CD4-positive, CD25-positive, alpha-beta regulatory T cell (primary cell): Measurements from ENCODE around the gene ZRANB1. TPM values are rescaled to one million over a fixed set of nuclear protein-coding genes. Genes with fewer than 3 reads are reported as not detected.

Experiments
- ATAC-seq, 2 donors: fragments of 150-1000 bp; cut with Tn5 transposase; one replicate each; pipeline ENCODE4 v1.10.0; 2021; ENCODE audit warnings: low read depth in 2 of 2, moderate number of reproducible peaks in 2 of 2, moderate library complexity in 1 of 2
- DNase-seq, 3 donors: peaks; one replicate each; pipeline versions ENCODE4 v3.0.0 to v3.0.0-alpha.2; 2012 to 2022; ENCODE audit warnings: mixed read lengths in 1 of 3
- H3K27ac ChIP-seq: one replicate; pipeline ENCODE4 v1.7.0; 2013; ENCODE audit warnings: mild to moderate bottlenecking, low read length; ENCODE audit not compliant: insufficient read depth, poor library complexity, severe bottlenecking
- H3K27me3 ChIP-seq: one replicate; pipeline ENCODE4 v1.7.0; 2013; ENCODE audit warnings: low read length; ENCODE audit not compliant: control insufficient read depth, insufficient read depth
- H3K36me3 ChIP-seq: one replicate; pipeline ENCODE4 v1.7.0; 2013; ENCODE audit warnings: mild to moderate bottlenecking, low read length, moderate library complexity; ENCODE audit not compliant: control insufficient read depth, insufficient read depth
- H3K4me1 ChIP-seq: 2 replicates; pipeline ENCODE4 v1.7.0; 2013; ENCODE audit warnings: mild to moderate bottlenecking, low read length; ENCODE audit not compliant: insufficient read depth, control insufficient read depth, poor library complexity, severe bottlenecking
- H3K4me3 ChIP-seq: one replicate; pipeline ENCODE4 v1.7.0; 2013; ENCODE audit warnings: low read depth, mild to moderate bottlenecking, low read length, moderate library complexity
- H3K9me3 ChIP-seq, 2 experiments: 1 replicate in 1 of 2; 2 replicates in 1 of 2; pipeline ENCODE4 v1.7.0; 2013; ENCODE audit warnings: low read length in 2 of 2, mild to moderate bottlenecking in 1 of 2, moderate library complexity in 1 of 2; ENCODE audit not compliant: control insufficient read depth in 2 of 2
- H3K27ac Mint-ChIP-seq, 3 donors: one replicate each; pipeline ENCODE4 v1.8.0; 2020 to 2022; ENCODE audit warnings: mild to moderate bottlenecking in 3 of 3, mixed read lengths in 3 of 3, moderate library complexity in 2 of 3
- H3K27me3 Mint-ChIP-seq: one replicate; pipeline ENCODE4 v1.8.0; 2022; ENCODE audit warnings: mild to moderate bottlenecking, mixed read lengths
- H3K36me3 Mint-ChIP-seq: one replicate; pipeline ENCODE4 v1.8.0; 2020; ENCODE audit warnings: mixed read lengths
- H3K4me1 Mint-ChIP-seq, 4 donors: one replicate each; pipeline ENCODE4 v1.8.0; 2020 to 2022; ENCODE audit warnings: mixed read lengths in 4 of 4, mild to moderate bottlenecking in 1 of 4
- H3K4me3 Mint-ChIP-seq, 4 donors: one replicate each; pipeline ENCODE4 v1.8.0; 2020 to 2022; ENCODE audit warnings: mild to moderate bottlenecking in 4 of 4, mixed read lengths in 4 of 4, moderate library complexity in 3 of 4
- H3K9me3 Mint-ChIP-seq, 7 donors: one replicate each; pipeline ENCODE4 v1.8.0; 2020 to 2022; ENCODE audit warnings: mixed read lengths in 7 of 7, mild to moderate bottlenecking in 3 of 7, moderate library complexity in 2 of 7
- polyA plus RNA-seq, 4 donors: library from polyadenylated mRNA; unstranded; fragments of 300-500 nt; fragmentation: Illumina TruSeq; gene quantifications; one replicate each; pipeline ENCODE4 v1.2.3, GENCODE V29; 2021
- total RNA-seq: library from RNA; stranded (reverse); gene quantifications from one replicate; pipeline ENCODE4 v1.2.3, GENCODE V29; 2022

ZRANB1 gene
- total and polyA plus RNA-seq, 5 donors from 2014 or later = 6.6 to 27.8 (median 6.9) TPM

DNA sequence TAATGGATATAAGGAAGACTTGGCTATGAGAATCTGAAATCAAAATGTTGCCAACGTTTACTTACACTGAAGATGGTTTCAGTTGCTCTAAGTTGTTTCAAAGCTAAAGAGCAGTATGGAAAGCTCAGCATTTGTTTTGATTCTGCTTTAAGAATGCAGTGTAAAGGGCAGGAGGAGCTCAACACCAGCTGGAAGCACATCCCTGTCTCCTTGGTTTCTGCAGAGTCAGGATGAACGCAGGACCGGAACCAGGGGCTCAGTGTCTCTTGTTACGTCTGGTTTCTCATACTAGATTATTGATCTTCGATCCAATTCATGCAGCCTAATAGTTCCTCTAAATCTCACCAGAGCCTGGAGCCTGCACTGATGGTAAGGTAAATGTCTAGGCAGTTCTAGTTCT is 24.1 kb downstream of the ZRANB1 start:
- Mint-ChIP-seq H3K4me3 (no peak overlapping the region), H3K27me3 (no peaks in the 10 kb centered on the region), H3K4me1 (peaks cover 22 to 52% (median 35%) of the 10 kb centered on the region in 4 donors), H3K27ac (no peak overlapping the region), H3K36me3 (peaks cover 31% of the 10 kb centered on the region), H3K9me3 (peaks cover 0 to 1% (median 0%) of the 10 kb centered on the region in 7 donors)
- Histone ChIP-seq H3K36me3 (peaks cover 42% of the 10 kb centered on the region), H3K27ac (no peak overlapping the region), H3K4me1 (peaks cover 6% of the 10 kb centered on the region), H3K27me3 (no peaks in the 10 kb centered on the region), H3K4me3 (no peak overlapping the region), H3K9me3 (no peaks in the 10 kb centered on the region)
- DNase-seq (no peak), ATAC-seq (no peak)

DNA sequence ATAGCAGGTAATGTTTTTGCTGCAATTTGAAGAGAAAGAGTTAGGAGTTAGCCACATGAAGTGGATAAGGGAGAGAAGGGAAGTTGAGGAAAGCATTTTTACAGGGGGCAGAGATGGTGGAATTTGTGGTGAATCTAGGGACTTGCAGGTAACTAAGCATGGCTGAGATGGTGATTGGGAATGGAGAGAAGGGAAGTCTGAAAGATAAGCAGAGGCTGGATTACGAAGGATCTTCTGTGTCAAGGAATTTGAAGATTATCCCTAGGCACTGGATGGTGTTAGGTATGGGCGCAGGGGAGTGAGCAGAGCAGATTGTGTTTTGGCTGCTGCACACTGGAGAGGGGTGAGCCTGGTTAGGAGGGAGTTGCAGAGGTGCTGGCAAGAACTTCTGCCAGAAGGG is 25.3 kb downstream of the ZRANB1 start:
- H3K4me1 Mint-ChIP-seq = peaks cover 17 to 54% (median 34%) of the 10 kb centered on the region in 4 donors
- H3K9me3 Mint-ChIP-seq = peaks cover 0 to 1% (median 0%) of the 10 kb centered on the region in 7 donors
- no peak overlapping the region for H3K27ac ChIP-seq
- peaks cover 6% of the 10 kb centered on the region for H3K4me1 ChIP-seq
- H3K27me3 ChIP-seq = no peaks in the 10 kb centered on the region
- ATAC-seq (no peak), DNase-seq (no peak)
- H3K27ac Mint-ChIP-seq = peak overlapping the region in 2 of 3 donors; percentile 20 to 61
- no peaks in the 10 kb centered on the region for H3K9me3 ChIP-seq
- H3K36me3 ChIP-seq = peaks cover 41% of the 10 kb centered on the region
- no peak overlapping the region for H3K4me3 Mint-ChIP-seq
- H3K27me3 Mint-ChIP-seq = no peaks in the 10 kb centered on the region
- peaks cover 31% of the 10 kb centered on the region for H3K36me3 Mint-ChIP-seq
- H3K4me3 ChIP-seq = no peak overlapping the region

DNA sequence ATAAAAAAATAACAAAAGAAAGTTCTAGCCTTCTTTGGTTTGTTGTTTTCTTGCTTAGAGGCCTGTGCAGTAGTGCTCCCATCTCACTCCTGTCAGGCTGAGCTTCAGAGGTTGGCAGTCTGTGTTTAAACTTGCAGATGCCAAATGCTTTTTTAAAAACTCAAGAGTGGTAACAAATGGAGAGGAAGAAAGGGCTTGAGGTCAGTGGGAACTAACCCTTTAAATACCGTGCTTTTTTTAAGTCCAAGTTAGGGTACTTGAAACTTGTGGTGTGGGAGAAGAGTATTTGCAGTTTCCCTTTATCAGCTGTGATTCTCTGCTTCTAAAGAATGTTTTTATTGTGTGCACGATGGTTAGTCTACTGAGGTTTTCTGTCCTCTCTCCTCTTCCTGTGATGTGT is 29.4 kb downstream of the ZRANB1 start:
- DNase-seq (no peak), ATAC-seq (no peak)
- H3K4me1 ChIP-seq = peaks cover 6% of the 10 kb centered on the region
- no peak overlapping the region for H3K4me3 ChIP-seq
- Mint-ChIP-seq H3K36me3 (peaks cover 36% of the 10 kb centered on the region), H3K27me3 (no peaks in the 10 kb centered on the region), H3K27ac (peak overlapping the region in 1 of 3 donors; percentile 54), H3K4me3 (no peak overlapping the region), H3K9me3 (peaks cover 0 to 1% (median 0%) of the 10 kb centered on the region in 7 donors), H3K4me1 (peaks cover 20 to 47% (median 30%) of the 10 kb centered on the region in 4 donors)
- H3K36me3 ChIP-seq = peaks cover 63% of the 10 kb centered on the region
- H3K27me3 ChIP-seq = no peaks in the 10 kb centered on the region
- H3K27ac ChIP-seq = no peak overlapping the region
- H3K9me3 ChIP-seq = no peaks in the 10 kb centered on the region

- Mint-ChIP-seq H3K4me3 (no peak overlapping the region), H3K4me1 (peaks cover 14 to 48% (median 22%) of the 10 kb centered on the region in 4 donors), H3K9me3 (no peaks in the 10 kb centered on the region), H3K27ac (peak overlapping the region; percentile 47 to 66 (median 59)), H3K27me3 (no peaks in the 10 kb centered on the region), H3K36me3 (peaks cover 30% of the 10 kb centered on the region)
- ATAC-seq (no peak), DNase-seq (no peak)
- Histone ChIP-seq H3K4me3 (no peak overlapping the region), H3K27ac (no peak overlapping the region), H3K36me3 (peaks cover 59% of the 10 kb centered on the region), H3K9me3 (no peaks in the 10 kb centered on the region), H3K4me1 (peaks cover 6% of the 10 kb centered on the region), H3K27me3 (no peaks in the 10 kb centered on the region)
Observed at GRCh38 chr10:124972637-124973036, 30.7 kb downstream of the ZRANB1 start.

- no peak for ATAC-seq
- H3K4me1 ChIP-seq = peaks cover 6% of the 10 kb centered on the region
- peaks cover 64% of the 10 kb centered on the region for H3K36me3 ChIP-seq
- no peak for DNase-seq
- H3K27ac ChIP-seq = no peak overlapping the region
- peak overlapping the region in 1 of 3 donors; percentile 47 for H3K27ac Mint-ChIP-seq
- H3K4me1 Mint-ChIP-seq = peaks cover 14 to 48% (median 20%) of the 10 kb centered on the region in 4 donors
- H3K9me3 Mint-ChIP-seq = no peaks in the 10 kb centered on the region
- H3K9me3 ChIP-seq = no peaks in the 10 kb centered on the region
- H3K27me3 Mint-ChIP-seq = no peaks in the 10 kb centered on the region
- peaks cover 29% of the 10 kb centered on the region for H3K36me3 Mint-ChIP-seq
- H3K4me3 ChIP-seq = no peak overlapping the region
- no peak overlapping the region for H3K4me3 Mint-ChIP-seq
- H3K27me3 ChIP-seq = no peaks in the 10 kb centered on the region
Observed at GRCh38 chr10:124974131-124974530, 32.2 kb downstream of the ZRANB1 start.

DNA sequence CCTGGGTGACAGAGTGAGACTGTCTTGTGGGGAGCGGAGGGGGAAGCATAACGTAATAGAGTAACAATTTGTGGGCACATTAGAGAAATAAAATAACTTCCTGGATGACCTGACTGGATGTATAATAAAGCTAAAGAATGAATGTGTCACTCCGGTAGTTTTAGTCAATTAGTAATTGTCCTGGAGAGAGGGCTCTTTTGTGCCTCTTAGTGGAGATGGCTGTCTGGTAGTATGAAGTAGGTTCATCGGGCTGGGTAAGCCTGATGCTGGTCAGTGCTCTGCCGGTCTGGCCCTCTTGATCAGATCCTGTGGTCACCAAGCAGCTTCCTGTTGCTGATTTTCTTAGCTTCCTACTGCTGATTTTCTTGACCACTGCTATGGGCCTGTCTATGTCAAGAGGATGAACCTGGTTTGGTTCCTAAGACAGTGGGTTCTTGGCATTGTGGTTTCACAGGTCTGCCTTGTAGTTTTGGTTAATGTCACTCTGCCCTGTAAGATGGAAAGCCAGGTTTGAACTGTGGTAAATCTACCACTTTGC is 34.1 kb downstream of the ZRANB1 start:
- no peak overlapping the region for H3K27ac ChIP-seq
- H3K9me3 ChIP-seq = no peaks in the 10 kb centered on the region
- Mint-ChIP-seq H3K27me3 (no peaks in the 10 kb centered on the region), H3K36me3 (peaks cover 35% of the 10 kb centered on the region), H3K27ac (peak overlapping the region in 2 of 3 donors; percentile 32 to 33), H3K9me3 (no peaks in the 10 kb centered on the region), H3K4me3 (no peak overlapping the region), H3K4me1 (peaks cover 20 to 42% (median 23%) of the 10 kb centered on the region in 4 donors)
- ATAC-seq = peak in 1 of 2 donors; percentile 31
- no peaks in the 10 kb centered on the region for H3K27me3 ChIP-seq
- H3K4me1 ChIP-seq = no peaks in the 10 kb centered on the region
- no peak for DNase-seq
- H3K36me3 ChIP-seq = peaks cover 63% of the 10 kb centered on the region
- no peak overlapping the region for H3K4me3 ChIP-seq

DNA sequence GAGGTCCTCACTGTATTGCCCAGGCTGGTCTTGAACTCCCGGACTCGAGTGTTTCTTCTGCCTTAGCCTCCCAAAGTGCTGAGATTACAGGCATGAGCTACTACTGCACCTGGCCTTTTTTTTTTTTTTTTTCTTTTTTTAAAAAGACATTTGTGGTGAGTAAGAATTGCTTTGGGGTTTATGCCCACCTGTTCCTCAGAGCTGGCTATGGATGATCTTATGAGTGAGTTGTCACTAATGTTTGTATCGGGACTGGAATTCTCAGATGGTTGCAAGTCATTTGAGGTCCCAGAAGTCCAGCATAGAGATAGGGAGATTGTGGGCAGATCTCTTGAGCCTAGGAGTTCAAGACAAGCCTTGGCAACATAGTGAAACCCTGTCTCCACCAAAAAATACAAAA is 35.2 kb downstream of the ZRANB1 start:
- no peaks in the 10 kb centered on the region for H3K27me3 Mint-ChIP-seq

More for the DNA sequence above, 35.2 kb downstream of the ZRANB1 start:
- no peak for DNase-seq
- Histone ChIP-seq H3K36me3 (peaks cover 70% of the 10 kb centered on the region), H3K4me3 (no peak overlapping the region), H3K9me3 (no peaks in the 10 kb centered on the region), H3K4me1 (no peaks in the 10 kb centered on the region), H3K27ac (no peak overlapping the region), H3K27me3 (no peaks in the 10 kb centered on the region)
- Mint-ChIP-seq H3K4me1 (peaks cover 17 to 35% (median 22%) of the 10 kb centered on the region in 4 donors), H3K4me3 (no peak overlapping the region), H3K27ac (peak overlapping the region in 1 of 3 donors; percentile 62), H3K9me3 (no peaks in the 10 kb centered on the region), H3K36me3 (peaks cover 41% of the 10 kb centered on the region)
- no peak for ATAC-seq
